Stimulated activated CD4-positive, alpha-beta T cell treated with anti-CD3 and anti-CD28 coated beads, Interleukin-12 subunit alpha, Interleukin-12 subunit beta, amount 100 ng/mL, for 24 hours (primary cell): ENCODE results near the gene ANGPTL2.

Experiments
- DNase-seq, 2 experiments: peaks; one replicate each; pipeline ENCODE4 v3.0.0-alpha.2; 2020; ENCODE audit warnings: low read depth in 2 of 2

Gene ANGPTL2

GRCh38 chr9:127075624-127076372 lies 46.6 kb downstream of the ANGPTL2 start:
- DNase-seq = no peak

- no peak for DNase-seq
Measured at GRCh38 chr9:127074561-127075548, 47.6 kb downstream of the ANGPTL2 start.

GRCh38 chr9:127067603-127068220 lies 54.7 kb downstream of the ANGPTL2 start:
- DNase-seq = no peak

- no peak for DNase-seq
Measured at GRCh38 chr9:127066851-127067136, 55.6 kb downstream of the ANGPTL2 start.

- no peak for DNase-seq
Measured at GRCh38 chr9:127066060-127066850, 56.2 kb downstream of the ANGPTL2 start.

- no peak for DNase-seq
Measured at GRCh38 chr9:127065592-127065991, 56.8 kb downstream of the ANGPTL2 start.

- DNase-seq = no peak
Measured at GRCh38 chr9:127064335-127064734, 58.1 kb downstream of the ANGPTL2 start.

- DNase-seq = no peak
Measured at GRCh38 chr9:127061411-127061810, 61.0 kb downstream of the ANGPTL2 start.

GRCh38 chr9:127059765-127060361 lies 62.6 kb downstream of the ANGPTL2 start:
- DNase-seq = no peak

GRCh38 chr9:127059030-127059429 lies 63.4 kb downstream of the ANGPTL2 start:
- no peak for DNase-seq

- no peak for DNase-seq
Measured at GRCh38 chr9:127058645-127059021, 63.8 kb downstream of the ANGPTL2 start.

- DNase-seq = no peak
Measured at GRCh38 chr9:127058011-127058644, 64.3 kb downstream of the ANGPTL2 start.

- no peak for DNase-seq
Measured at GRCh38 chr9:127056446-127056845, 66.0 kb downstream of the ANGPTL2 start.

- DNase-seq = no peak
Measured at GRCh38 chr9:127055745-127056402, 66.6 kb downstream of the ANGPTL2 start.

GRCh38 chr9:127053960-127054359 lies 68.5 kb downstream of the ANGPTL2 start:
- no peak for DNase-seq

GRCh38 chr9:127053057-127053821 lies 69.2 kb downstream of the ANGPTL2 start:
- DNase-seq = no peak

GRCh38 chr9:127051881-127052595 lies 70.4 kb downstream of the ANGPTL2 start:
- no peak for DNase-seq

- no peak for DNase-seq
Measured at GRCh38 chr9:127050591-127051001, 71.8 kb downstream of the ANGPTL2 start.

GRCh38 chr9:127050152-127050551 lies 72.3 kb downstream of the ANGPTL2 start:
- no peak for DNase-seq
